HT1080 (cell line): ENCODE data around the gene TRPV5. TPM values are rescaled to one million over a fixed set of nuclear protein-coding genes. Genes with fewer than 3 reads are reported as not detected.

Source experiments
- DNase-seq: peaks from one replicate; pipeline ENCODE4 v3.0.0-alpha.2; 2015; ENCODE audit warnings: low read depth
- total RNA-seq: library from RNA; depleted of rRNA; stranded (reverse); fragments of >200 nt; shearing (Covaris generic); gene quantifications from 2 replicates; pipeline ENCODE4 v1.2.3, GENCODE V29; 2014

Gene TRPV5
- total RNA-seq, 1 experiment from 2014 or later, result not detected

DNA sequence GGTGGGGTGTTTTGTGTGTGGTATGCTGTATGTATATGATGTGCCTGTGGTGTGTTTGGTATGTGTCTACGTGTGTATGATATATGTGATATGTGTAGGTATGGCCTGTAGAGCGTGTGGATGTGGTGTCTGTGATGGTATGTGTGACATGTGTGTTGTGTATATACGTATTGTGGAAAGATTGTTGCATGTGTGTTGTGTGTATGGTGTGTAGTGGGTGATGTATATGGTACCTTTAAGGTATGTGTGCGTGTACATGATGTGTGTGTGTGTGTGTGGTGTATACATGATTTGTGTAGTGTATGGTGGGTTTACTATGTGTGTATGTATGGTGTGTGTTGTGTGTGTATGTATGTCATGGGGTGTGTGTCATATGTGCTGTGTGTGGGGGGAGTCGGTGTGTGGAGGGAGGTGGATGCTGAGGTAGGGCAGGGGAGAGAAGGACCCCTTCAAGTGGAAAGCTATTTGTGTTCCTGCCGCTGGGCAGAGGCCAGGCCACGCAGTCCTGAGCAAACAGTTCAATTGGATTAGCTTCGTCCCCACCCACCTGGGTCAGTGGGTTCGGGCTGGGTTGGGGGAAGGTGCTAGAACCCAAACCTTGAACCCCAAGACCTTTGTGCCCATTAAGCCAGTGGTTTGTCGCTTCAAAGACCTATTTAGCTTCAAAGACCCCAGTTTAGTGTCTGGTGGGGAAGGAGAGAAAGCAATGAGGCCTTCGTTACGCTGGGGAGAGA is 46.1 kb downstream of the TRPV5 start:
- no peak for DNase-seq

GRCh38 chr7:142886866-142887265 is 46.7 kb downstream of the TRPV5 start:
- DNase-seq, result no peak

DNA sequence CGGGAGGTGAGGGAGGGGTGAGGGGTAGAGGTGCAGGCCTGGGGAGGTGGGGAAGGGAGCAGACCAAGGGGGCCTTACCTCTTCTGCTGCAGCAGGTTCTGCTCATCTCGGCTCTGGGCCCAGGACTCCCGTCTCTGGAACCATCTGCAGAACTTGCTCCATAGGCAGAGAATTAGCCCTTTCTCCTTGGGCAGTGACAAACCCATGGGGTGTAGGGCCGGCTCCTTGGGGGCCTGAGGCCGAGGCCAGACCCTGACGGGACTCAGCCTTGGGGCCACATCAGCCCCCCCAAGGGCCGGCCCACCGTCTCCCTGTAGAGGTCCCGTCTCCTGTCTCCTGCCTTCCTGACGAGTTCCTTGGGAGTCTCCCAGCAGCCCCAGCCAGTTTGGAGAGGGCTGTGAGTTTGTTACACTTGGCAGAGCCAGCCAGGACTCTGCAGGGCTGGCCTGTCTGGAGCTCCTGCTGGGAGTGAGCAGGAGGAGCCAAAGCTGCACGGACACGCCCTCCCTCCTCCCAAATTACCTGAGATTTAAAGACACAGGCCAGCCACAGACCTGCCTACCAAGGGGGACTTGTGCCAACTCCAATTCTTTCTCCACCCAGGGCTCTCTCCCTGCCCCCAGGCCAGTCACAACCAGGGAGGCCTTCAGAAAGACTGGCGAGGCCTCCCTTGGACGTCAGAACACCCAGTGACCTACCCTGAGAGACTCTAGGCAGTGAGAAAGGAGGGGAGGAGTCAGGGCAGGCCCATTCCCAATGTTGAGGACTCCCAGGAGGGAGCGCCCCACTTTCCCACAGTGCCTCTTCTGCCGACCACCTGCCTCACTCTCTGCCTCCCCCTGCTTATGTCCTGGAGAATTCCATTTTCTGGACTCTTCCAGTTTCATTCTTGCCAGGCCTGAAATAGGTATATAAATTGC is 48.0 kb downstream of the TRPV5 start, which contains the start of gene TRPV6:
Gene TRPV6 (minus strand): TSS at position 435 of the 920 bp plus-strand sequence.
- DNase-seq, result no peak

DNA sequence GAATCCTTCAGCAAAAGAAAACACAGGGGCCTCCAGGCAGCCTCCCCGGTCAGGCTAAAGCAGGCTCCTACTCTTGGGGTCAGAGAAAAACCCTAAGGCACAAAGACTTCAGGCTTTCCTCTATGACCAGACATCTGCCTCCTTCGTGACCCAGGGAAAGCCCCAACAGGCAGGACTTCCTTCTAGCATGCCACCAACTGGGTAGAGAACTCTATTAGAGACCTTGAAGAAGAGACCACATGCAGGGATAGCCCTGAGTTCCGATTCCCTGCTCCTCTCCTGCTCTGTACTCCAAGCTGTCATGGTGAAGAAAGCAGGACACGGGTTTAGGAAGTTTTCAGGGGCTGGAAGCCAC is 49.3 kb downstream of the TRPV5 start:
- DNase-seq, result no peak

- DNase-seq, result no peak
Observed at GRCh38 chr7:142883571-142884285, 49.8 kb downstream of the TRPV5 start.

- no peak for DNase-seq
Observed at GRCh38 chr7:142883145-142883544, 50.4 kb downstream of the TRPV5 start.

DNA sequence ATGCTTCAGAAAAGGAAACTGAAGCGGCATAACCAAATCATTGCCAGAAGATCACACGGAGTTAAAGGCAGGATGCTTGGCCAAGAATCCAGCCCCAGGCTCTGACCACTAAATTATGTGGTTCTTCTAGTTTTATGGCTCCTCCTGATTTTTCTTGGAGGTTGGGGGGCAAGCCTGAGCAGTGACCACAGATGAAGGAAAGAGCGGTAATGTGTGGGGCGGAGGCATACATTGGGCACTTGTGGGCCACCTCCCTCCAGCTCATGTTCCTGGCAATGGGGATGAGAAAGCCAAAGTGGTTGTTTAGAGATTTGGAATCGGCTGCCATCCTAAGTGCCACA is 51.2 kb downstream of the TRPV5 start:
- no peak for DNase-seq

- no peak for DNase-seq
Observed at GRCh38 chr7:142881586-142882337, 51.8 kb downstream of the TRPV5 start.

GRCh38 chr7:142880876-142881505 is 52.6 kb downstream of the TRPV5 start:
- DNase-seq, result peak; percentile 18

DNA sequence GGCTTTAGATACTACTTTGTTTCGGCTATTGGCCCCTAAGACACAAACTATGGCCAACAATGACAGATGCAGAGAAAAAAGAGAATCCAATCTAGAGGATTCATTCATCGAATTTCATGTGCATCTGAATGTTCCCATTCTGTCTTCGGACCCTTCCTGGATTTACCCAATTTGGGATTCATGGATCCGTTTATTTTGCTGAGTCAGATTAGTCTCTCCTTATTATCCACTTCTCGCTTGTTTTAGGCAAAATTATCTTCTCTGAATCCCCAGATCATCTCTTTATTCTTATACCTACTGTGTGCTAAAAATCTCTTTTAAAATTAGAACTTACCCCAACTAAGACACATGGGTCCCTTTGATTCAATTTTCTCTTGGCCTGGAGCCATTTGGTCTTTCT is 54.5 kb downstream of the TRPV5 start:
- DNase-seq, result no peak

DNA sequence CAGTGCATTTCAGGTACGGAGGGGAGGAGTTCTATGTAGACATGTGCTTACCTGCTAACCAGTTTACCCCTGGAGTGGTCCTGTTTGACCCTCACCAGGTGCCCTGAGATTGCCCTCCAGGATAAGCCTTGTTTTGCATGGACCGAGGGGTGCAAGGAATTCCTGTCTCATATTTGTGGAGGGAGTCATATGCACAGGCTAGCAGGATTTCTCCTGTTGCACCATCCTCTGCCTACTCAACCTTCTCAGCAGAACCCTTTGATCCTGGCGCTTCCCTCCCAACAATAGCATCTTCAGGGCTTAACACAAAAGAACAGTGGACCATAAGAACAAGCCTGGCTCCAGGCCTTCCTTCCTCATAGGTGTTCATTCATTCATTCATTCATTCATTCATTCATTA is 55.2 kb downstream of the TRPV5 start:
- no peak for DNase-seq

DNA sequence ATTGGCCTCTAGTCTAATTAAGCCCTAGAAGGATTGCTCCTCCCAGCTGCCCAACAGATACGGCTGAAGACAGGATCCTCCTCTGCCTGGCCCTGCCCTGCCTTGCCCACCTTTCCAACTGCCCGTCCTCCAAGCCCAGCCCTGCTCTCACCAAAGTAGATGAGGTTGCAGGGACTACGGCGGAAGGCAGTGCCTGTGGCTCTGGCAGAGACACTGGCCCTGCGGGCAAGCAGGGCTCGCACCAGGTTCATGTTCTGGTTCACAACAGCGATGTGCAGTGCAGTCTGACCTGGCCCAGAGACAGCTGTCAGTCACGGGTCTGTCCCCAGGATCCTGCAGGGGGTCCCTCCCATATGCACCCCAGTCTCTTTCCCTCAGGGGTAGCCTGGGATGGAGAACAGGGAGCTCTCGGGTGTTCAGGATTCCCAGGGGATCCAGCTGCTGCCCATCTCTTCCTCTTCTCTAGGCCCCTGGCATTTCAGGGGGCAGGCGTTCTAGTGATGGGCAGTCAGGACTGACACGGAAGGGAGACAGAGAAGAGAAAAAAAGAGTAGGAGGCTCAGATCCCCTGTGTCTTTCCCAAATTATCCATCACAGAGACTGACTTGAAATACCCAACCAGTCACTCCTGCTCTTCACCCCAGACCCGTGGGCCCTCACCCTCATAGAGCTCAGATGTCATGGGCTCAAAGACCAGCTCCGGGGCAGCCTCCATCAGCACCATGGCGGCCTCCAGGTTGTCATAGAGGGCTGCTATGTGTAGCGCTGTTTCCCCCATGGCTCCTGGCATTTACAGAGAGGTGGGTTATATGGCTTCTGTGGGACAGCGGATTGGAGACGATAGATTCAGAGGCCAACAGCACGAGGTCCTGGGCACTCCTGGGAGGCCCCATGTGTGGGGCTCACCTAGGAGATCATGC is 56.3 kb downstream of the TRPV5 start:
- no peak for DNase-seq

DNA sequence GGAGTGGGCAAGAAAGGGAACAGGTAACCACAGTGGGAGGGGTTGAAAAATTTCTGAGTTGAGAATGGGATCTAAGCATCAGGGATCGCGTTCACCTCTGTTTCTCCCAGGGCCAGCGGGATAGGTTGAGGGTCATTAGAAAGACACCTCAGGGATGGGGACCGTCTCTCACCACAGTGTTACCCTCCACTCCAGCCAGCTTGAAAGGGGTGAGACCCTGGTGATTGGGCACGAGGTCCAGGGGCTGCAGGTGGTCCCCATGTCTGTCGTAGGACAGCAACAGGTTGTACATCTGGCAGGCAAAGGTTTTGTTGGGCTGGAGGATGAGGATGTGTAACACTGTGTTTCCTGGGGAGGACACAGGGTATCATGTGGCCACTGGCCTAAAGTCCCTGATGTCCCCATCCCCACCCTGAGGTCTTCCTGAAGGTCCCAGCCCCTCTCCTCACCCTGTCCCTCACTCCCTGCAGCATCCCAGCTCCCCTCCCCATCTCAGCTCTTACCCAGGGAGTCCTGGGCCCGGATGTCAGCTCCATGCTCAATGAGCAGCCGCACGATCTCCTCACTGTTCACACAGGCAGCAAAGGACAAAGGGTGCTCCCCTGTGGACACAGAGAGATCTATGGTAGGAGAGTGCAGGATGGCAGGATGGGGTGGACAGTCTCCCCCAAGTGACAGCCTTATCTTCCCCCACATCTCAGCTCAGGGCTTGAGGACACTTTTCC is 57.1 kb downstream of the TRPV5 start:
- DNase-seq, result no peak

GRCh38 chr7:142875456-142875855 is 58.1 kb downstream of the TRPV5 start:
- no peak for DNase-seq

DNA sequence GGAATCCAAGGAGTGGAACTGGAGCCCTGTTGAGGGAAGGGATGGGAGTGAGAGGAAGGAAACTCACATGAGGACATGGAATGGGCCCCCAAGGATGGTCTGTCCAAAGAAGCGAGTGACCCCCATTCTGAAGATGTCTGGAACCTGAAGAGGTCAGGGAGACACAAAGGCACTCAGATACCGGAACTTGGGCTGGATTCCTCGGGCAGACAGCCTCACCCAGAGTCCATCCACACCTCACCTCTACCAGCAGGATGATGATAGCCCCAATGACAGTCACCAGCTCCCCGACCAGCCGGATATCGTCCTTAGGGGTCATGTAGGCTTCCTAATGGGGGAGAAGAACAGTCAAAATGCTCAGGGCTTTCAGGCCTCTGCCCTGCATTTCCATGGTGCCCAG is 58.7 kb downstream of the TRPV5 start:
- no peak for DNase-seq

GRCh38 chr7:142874409-142874808 is 59.1 kb downstream of the TRPV5 start:
- no peak for DNase-seq

DNA sequence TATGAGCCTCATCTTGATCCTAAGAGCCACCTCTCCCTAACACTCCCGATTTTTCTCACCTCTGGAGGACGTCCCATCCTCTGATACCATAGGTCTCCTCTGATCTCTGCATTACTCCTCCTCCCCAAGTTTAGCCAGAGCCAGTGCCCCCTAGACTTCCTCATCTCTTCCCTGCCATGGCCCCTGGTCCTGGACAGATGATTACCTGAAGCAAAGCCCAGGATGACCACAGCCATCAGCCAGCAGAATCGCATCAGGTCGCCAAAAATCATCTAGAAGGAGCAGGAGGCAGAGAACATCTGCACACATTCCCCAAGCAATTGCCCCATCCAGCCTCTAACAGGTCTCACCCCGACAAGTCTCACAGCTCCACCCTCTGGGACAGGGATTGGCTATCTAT is 59.7 kb downstream of the TRPV5 start:
- DNase-seq, result no peak

GRCh38 chr7:142873281-142873784 is 60.2 kb downstream of the TRPV5 start:
- peak; percentile 47 for DNase-seq
